ENCODE measurements around the gene H2BK1.
A peak's percentile ranks its signal among the peaks of the same experiment; 100 is the strongest.

H2BK1 gene

DNA sequence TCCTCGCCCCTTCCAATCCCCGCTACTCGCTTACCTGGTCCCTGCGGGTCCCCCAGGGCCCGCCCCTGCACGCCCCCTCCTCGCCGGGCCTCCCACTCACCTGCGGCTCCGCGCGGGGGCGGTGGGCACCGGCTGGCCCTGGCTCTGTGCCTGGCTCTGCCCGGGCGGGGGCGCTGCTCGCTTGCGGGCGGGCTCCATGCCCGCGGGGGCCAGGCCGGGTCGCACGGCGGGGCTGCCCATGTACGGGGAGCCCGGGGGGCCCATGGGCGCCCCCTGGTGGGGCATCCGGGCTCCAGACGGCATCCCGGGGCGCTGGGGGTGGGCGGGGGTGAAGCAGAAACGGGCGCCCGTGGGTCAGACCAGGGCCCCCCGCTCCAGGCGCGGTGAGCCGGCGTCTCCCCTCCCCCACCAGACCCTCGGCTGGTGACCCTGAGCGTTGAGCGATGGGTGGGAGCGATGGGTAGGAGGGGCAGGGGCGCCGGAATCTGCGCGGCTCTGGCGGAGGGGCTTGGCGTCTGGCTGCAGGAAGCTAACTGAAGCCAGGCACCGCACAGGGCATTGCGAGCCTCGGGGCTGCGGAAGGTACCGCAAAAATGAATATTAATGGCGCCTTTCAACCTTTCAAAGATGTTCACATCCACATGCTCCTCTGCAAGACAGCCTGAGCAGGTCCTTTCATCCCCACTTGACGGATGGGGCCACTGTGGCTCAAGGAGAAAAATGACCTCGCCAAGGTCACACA lies 35.2 kb upstream of the H2BK1 start:
- no peak for FAIRE-seq
- peak; percentile 41 for DNase-seq (ENCODE audit: low spot score)

DNA sequence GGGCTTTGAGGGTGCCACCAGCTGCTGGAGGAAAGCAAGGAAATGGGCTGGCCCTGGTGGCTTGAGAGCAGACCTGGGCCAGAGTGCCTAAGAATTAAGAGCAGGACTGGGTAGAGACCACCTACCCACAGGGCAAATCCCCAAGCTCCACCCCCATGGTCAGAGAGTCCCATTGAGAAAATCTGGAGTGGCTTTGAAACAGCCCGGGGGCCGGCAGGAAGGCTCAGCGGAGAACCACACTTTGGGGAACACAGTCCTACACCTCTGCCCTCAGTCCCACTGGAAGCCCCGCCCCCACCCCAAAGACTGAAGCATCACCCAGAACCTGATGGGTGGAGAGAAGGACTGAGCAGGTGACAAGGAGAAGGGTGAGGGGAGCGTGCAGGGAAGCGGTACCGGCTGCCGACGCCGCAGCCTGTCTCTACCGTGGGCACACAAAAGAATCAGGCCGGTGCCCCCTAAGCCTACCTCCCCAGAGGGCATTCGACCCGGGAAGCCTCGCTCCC lies 34.6 kb upstream of the H2BK1 start:
- DNase-seq (ENCODE audit: low spot score) (no peak), FAIRE-seq (no peak)

DNA sequence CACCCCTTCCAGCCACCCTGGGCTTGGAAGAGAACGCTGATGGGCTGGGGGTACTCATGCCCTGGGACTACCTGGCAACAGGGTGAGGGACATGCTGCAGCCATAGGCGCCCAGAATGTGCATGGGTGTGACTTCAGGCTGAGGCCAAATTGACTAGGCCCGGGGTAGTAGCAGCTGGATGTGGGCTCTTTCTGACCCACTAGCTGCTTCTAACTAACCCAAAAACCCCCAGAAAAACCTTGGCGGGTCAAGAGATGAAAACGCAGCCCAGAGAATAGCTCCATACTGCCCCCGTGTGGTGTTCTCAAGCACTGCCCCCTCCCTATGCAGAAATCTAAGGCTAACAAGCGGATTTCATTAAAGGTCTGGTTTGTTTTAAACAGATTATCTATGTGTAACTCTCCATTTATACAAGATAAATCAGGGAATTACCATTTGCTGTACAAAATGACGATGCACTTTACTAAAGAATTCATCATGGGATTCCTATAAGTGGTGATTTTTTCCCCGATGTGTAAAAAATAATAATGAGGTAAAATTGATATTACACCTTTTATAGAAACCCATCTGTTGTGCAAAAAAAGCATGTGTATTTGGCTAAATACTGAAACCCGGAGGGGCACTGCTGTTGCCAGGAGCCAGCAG lies 34.0 kb upstream of the H2BK1 start:
- DNase-seq (ENCODE audit: low spot score), result no peak
- FAIRE-seq, result no peak

DNA sequence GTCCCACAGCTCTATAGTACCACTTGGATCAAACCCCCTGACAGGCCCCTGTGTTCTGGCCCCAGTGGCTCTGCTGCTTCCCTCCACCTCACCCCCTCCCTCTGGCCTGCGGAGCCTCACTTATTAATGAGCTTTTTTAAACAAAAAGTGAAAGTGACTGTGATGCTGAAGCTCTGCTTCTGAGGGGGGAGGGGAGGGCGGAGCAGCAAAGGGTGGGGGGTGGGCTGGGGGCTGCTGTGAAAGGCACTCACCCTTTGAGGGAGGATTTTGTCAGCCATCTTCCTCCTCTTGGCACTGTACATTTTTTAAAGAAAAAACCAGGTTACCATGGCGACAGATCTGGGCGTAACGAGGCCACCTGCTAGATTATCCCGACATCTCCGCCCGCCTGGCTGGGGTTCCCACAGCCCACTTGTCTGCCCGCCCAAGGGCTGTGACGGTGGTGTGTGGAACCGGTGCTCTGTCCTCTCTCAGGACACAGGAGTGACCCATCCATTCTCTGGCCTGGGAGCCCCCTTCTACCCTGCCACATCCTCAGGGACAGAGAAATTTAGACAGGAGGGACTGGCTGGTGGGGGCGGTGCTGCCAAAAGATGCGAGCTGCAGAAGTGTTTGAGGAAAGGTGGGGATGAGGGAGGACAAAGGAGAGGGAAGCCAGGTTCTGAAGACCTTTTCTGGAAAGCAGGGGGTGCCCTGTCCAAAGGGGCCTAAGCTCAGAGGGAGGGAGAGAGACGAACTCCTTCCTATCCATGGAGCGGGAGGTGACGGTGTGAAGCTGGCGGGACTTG lies 33.3 kb upstream of the H2BK1 start:
- FAIRE-seq (no peak), DNase-seq (ENCODE audit: low spot score) (no peak)

DNA sequence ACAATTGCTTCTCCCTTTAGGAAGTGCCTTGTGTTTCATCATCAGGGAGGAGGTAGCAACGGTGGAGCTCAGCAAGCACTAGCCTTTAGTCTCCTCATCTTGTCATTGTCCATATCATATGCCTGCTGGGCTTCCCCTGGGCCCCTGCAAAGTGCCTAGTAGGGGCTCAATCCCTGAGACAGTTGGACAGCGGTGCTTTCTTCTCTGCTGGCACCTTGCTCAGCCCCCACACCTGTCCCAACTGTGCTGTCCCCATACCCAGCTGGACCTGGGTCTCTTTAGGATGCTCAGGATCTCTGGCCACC lies 32.7 kb upstream of the H2BK1 start:
- FAIRE-seq (no peak), DNase-seq (ENCODE audit: low spot score) (no peak)

DNA sequence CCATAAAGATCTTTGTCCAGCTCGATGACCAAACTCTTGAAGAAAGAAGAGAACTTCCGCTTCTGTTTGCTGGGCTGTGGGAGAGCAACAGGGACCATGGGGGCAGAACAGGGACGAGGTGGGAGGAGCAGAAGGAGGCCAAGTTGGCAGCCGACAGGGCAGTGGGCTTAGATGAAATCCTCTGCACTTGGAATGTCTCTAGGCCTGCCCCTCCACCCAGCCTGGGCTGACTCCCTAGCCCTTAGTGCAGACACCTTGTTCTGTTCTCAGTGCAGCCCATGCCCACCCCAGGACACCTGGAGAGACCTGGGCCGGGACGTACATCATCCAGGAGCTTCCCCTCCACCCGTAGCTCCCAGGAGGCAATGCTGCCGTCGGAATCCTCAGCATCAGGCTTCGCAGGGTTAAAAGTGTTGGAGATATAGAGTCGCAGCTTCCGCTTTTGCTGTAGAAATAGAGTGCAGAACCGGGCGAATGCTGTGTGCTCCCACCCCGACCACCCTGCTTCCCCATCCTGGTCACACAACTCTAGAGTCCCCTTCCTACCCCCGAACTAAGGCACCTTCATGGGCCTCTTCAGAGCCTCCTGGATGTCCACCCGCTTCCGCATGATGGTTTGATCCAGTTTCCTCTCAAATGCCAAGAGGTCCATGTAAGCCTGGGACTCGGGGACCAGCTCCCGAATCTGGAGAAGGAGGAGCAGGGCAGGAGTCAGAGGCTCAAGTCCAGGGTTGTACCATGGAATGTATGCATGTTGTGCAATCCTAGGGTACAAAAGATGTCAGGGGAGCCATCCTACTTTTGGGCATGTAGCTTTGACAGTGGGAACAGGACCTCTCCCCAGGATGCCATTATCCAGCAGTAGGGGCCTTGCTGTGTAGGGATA lies 32.1 kb upstream of the H2BK1 start:
- FAIRE-seq (no peak), DNase-seq (ENCODE audit: low spot score) (no peak)

DNA sequence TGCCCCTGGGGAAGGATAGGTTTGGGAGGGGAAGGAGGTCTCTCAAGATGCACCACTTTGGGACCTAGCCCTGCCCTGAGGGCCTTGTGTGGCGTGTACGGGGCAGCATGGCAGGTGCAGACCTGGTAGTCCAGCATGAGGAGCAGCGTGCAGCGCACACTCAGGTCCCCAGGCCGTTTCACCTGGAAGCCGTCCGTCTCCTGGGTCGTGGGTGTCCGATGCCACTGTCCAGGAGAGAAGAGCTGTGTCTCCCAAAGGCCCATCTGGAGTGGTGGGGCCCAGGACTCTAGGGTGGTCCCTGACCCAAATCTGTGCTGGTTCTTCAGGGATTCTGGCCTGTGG lies 31.4 kb upstream of the H2BK1 start:
- FAIRE-seq, result no peak

DNA sequence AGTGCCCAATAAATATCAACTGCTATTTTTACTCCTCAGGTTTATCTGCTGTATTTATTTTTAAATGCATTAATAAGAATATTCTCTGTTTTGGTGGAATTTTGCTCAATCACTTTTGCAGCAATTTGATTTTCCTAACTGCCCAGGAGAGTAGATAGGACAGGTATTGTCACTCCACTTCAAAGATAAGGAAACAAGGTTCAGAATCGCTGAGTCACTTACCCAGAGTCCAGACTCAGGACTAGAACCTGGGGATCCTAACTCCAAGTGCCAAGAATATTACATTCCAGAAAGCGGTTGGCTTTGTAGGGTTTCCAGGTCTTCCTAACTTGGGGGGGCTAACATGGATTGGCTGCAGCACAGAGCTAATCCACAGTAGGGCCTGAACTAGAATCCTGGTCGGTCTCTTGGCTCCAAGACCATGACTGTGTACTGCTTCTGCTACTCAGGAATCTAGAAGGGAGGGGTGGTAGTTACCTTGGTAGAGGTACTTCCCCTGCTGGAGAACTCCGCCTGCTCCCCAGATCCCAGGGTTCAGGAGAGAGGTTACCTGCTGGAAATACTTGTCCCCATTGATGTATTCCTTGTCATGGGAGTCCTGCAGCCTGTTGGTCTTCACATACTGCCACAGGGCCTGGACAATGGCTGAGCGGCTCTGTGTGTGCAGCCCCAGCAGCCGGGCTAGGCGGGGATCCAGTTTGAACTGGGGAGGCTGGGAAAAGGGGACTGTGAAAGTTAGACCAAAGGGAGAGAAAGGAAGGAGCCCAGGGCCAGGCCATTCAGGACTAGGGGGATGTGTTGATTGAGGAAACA lies 30.9 kb upstream of the H2BK1 start:
- FAIRE-seq, result no peak
- no peak for DNase-seq (ENCODE audit: low spot score)

More for the DNA sequence above, 31.4 kb upstream of the H2BK1 start:
- DNase-seq (ENCODE audit: low spot score), result no peak

DNA sequence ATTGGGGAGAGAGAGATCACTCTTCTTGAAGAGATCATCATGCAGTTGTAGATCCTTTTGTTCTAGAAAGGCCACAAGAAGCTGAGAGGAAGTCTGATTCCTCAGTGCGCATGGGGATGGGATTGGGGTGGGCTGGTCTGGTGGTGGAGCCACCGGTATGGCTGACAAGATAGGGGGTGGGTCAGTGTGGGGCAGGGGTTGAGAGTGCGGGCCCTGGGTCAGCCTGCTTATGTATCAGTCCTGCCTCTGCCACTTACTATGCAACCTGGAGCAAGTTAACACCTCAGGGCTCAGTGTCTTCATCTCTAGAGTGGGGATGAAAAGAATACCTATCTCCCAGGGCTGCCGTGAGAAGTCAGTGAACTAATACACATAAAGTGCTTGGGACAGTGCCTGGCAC lies 30.2 kb upstream of the H2BK1 start:
- no peak for DNase-seq (ENCODE audit: low spot score)
- no peak for FAIRE-seq

DNA sequence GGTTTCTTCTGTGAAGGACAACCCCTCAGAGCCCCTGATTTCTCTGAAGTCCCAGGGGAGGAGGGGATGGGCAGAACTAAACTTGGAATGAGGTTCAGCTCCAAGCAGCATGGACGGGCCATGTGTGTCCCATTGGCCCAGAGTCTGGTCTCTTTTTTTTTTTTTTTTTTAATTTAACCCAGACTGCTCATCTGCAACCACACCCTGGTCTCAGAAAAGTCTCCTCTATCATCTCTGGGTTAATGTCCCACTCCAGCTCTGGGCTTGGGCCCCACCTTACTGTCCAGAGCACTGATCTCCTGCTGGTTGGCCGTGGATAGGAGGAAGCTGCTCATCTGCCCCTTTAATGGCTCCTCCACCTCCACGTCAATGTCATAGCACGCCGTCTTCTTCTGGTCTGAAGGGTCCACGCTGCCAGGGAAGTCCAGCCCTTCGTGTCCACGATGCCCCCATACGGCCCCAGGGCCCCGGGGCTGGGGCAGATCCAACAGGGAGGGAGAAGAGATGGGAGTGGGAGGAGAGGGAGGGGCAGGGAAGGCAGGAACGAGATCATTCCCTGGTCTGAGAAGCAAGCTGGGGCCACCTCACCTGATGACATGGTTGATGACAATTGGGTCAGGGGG lies 29.7 kb upstream of the H2BK1 start:
- FAIRE-seq (no peak), DNase-seq (ENCODE audit: low spot score) (no peak)

DNA sequence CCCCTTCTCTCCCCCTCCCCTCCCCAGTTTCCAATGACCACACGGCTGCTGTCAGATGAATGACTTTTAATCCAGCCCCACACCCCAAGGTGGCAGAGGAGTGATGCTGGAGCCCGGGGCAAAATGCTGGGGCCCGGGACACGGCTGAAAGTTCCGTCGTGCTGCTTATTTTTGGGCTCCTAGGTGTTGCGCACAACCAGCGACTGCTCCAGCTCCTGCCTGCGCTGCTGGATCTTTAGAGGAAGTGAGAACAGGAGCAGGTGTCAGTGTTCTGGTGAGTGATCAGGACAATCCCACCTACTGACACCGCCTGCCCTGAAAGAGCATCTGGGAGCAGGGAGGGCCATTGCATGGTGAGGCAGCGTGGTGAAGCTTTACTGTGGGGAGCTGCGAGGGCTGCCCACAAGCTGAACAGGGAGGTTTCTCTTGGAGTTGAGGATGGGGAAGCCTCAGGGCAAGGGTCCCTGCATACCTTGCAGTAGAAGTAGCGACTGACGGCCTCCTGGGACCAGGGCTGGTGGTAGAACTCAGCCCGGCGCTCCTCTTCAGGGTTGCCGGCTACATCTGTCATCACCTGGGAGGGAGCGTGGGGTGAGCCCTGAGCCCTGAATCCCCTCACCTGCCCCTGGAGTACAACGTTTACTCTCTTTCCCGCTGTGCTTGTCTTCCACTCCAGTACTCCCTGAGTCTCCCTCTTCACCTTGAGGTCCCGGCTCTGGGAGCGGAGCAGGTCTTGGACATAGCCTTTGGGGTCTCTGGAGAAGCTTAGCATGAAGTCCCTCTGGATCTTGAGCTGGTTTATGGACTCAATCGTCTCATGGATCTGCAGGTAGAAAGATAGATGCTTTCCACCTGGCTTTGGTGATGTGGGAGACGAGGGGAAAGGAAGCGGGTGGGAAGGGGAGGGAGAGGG lies 28.9 kb upstream of the H2BK1 start:
- DNase-seq (ENCODE audit: low spot score) (no peak), FAIRE-seq (no peak)

DNA sequence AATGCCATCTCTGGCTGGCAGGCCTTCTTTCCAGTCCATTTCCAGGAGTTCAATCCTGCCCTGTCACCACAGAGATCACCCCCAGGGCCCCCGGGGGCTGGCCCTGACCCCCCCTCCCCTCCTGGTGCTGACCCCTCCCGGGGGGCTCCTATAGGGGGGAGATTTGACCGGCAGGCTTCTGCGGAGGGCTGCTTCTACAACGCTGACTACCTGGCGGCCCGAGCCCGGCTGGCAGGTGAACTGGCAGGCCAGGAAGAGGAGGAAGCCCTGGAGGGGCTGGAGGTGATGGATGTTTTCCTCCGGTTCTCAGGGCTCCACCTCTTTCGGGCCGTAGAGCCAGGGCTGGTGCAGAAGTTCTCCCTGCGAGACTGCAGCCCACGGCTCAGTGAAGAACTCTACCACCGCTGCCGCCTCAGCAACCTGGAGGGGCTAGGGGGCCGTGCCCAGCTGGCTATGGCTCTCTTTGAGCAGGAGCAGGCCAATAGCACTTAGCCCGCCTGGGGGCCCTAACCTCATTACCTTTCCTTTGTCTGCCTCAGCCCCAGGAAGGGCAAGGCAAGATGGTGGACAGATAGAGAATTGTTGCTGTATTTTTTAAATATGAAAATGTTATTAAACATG lies 28.0 kb upstream of the H2BK1 start:
- FAIRE-seq (no peak), DNase-seq (ENCODE audit: low spot score) (no peak)

DNA sequence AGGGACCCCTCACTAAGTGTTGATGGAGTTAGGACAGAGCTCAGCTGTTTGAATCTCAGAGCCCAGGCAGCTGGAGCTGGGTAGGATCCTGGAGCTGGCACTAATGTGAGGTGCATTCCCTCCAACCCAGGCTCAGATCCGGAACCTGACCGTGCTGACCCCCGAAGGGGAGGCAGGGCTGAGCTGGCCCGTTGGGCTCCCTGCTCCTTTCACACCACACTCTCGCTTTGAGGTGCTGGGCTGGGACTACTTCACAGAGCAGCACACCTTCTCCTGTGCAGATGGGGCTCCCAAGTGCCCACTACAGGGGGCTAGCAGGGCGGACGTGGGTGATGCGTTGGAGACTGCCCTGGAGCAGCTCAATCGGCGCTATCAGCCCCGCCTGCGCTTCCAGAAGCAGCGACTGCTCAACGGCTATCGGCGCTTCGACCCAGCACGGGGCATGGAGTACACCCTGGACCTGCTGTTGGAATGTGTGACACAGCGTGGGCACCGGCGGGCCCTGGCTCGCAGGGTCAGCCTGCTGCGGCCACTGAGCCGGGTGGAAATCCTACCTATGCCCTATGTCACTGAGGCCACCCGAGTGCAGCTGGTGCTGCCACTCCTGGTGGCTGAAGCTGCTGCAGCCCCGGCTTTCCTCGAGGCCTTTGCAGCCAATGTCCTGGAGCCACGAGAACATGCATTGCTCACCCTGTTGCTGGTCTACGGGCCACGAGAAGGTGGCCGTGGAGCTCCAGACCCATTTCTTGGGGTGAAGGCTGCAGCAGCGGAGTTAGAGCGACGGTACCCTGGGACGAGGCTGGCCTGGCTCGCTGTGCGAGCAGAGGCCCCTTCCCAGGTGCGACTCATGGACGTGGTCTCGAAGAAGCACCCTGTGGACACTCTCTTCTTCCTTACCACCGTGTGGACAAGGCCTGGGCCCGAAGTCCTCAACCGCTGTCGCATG lies 27.2 kb upstream of the H2BK1 start:
- FAIRE-seq (no peak), DNase-seq (ENCODE audit: low spot score) (no peak)

DNA sequence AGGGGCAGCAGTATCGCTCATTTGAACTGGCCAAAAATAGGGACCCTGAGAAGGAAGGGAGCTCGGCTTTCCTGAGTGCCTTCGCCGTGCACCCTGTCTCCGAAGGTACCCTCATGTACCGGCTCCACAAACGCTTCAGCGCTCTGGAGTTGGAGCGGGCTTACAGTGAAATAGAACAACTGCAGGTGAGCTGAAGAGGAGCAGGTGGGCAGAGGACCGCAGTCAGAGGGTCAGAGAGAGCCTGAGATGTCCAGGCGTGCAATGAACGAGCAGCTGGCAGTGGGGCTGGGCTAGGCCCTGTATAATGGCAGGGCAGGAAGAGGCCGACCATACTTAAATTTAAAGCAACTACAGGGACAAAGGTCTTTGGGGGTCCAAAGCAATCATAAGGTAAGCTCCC lies 26.1 kb upstream of the H2BK1 start:
- no peak for FAIRE-seq
- DNase-seq (ENCODE audit: low spot score), result no peak

DNA sequence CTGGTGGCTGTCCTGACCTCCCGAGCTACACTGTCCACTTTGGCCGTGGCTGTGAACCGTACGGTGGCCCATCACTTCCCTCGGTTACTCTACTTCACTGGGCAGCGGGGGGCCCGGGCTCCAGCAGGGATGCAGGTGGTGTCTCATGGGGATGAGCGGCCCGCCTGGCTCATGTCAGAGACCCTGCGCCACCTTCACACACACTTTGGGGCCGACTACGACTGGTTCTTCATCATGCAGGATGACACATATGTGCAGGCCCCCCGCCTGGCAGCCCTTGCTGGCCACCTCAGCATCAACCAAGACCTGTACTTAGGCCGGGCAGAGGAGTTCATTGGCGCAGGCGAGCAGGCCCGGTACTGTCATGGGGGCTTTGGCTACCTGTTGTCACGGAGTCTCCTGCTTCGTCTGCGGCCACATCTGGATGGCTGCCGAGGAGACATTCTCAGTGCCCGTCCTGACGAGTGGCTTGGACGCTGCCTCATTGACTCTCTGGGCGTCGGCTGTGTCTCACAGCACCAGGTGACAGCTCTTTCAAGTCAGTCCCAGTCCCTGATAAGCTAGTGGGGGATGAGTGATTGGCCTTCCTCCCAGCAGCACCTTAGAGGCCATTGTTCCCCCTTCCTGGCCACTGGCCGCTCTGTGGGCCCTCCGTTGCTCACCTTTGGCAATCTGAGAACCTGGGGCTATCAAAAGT lies 25.0 kb upstream of the H2BK1 start:
- FAIRE-seq (no peak), DNase-seq (ENCODE audit: low spot score) (no peak)

DNA sequence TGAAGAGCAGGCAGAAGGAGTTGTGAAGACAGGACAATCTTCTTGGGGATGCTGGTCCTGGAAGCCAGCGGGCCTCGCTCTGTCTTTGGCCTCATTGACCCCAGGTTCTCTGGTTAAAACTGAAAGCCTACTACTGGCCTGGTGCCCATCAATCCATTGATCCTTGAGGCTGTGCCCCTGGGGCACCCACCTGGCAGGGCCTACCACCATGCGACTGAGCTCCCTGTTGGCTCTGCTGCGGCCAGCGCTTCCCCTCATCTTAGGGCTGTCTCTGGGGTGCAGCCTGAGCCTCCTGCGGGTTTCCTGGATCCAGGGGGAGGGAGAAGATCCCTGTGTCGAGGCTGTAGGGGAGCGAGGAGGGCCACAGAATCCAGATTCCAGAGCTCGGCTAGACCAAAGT lies 23.5 kb upstream of the H2BK1 start:
- FAIRE-seq (no peak), DNase-seq (ENCODE audit: low spot score) (no peak)

All from urothelium cell line (cell line).